SK-N-MC (cell line): ENCODE results near the gene ABHD12.

Source experiments
- EZH2 ChIP-seq: fragments of 200-600 bp; sonication (generic); IDR thresholded peaks from one replicate; pipeline ENCODE4 v1.6.1; 2017; ENCODE audit warnings: antibody characterized with exemption
- FOXP2 ChIP-seq: optimal IDR thresholded peaks from 2 replicates; pipeline ENCODE3; 2011; ENCODE audit warnings: mild to moderate bottlenecking, moderate library complexity; ENCODE audit not compliant: insufficient read depth; ENCODE audit errors: extremely low read length, control extremely low read depth
- POLR2AphosphoS5 ChIP-seq: IDR thresholded peaks from 2 replicates; pipeline ENCODE4 v1.6.1; 2012; ENCODE audit warnings: mild to moderate bottlenecking, low read depth, low read length, borderline replicate concordance

- no peak for TF ChIP-seq EZH2
- no peak for TF ChIP-seq POLR2AphosphoS5
- no peak for TF ChIP-seq FOXP2
These were observed 12.3 kb downstream of the ABHD12 start for GRCh38 chr20:25378189-25378883.
